K562 (cell line): ENCODE results near the gene NEK1. TPM values are rescaled to one million over a fixed set of nuclear protein-coding genes. Genes with fewer than 3 reads are reported as not detected.

Source experiments
- COPS2 ChIP-seq: fragments of 450-650 bp; conservative IDR thresholded peaks from 2 replicates; pipeline ENCODE4 v1.6.1; 2016; ENCODE audit warnings: mild to moderate bottlenecking, moderate library complexity
- DNMT1 ChIP-seq: fragments of 450-650 bp; IDR thresholded peaks from 2 replicates; pipeline ENCODE4 v1.6.1; 2016; ENCODE audit warnings: antibody characterized with exemption, mild to moderate bottlenecking
- ESRRA ChIP-seq: fragments of 450-650 bp; IDR thresholded peaks from 2 replicates; pipeline ENCODE4 v1.6.1; 2014; ENCODE audit warnings: low read depth, mild to moderate bottlenecking, moderate library complexity, borderline replicate concordance
- ETS2 ChIP-seq: IDR thresholded peaks from 2 replicates; pipeline ENCODE4 v1.6.1; 2016; ENCODE audit warnings: borderline replicate concordance, missing genetic modification characterization, mild to moderate bottlenecking, moderate library complexity, missing compliant biosample characterization; ENCODE audit not compliant: poor library complexity, severe bottlenecking
- FOS ChIP-seq: IDR thresholded peaks from 3 replicates; pipeline ENCODE4 v1.6.1; 2011; ENCODE audit not compliant: insufficient read length; ENCODE audit errors: extremely low read depth
- HDAC2 ChIP-seq: fragments of 450-650 bp; IDR thresholded peaks from 2 replicates; pipeline ENCODE4 v1.6.1; 2016; ENCODE audit warnings: mild to moderate bottlenecking
- HES1 ChIP-seq: fragments of 450-650 bp; IDR thresholded peaks from 2 replicates; pipeline ENCODE4 v1.6.1; 2016; ENCODE audit warnings: low read depth, mild to moderate bottlenecking, moderate library complexity
- KAT8 ChIP-seq: fragments of 450-650 bp; IDR thresholded peaks from 2 replicates; pipeline ENCODE4 v1.6.1; 2016; ENCODE audit warnings: low read depth, mild to moderate bottlenecking
- MAFF ChIP-seq: IDR thresholded peaks from 2 replicates; pipeline ENCODE4 v1.6.1; 2012; ENCODE audit warnings: low read length, improper control_type of control experiment
- MTA2 ChIP-seq: fragments of 450-650 bp; IDR thresholded peaks from 2 replicates; pipeline ENCODE4 v1.6.1; 2016; ENCODE audit warnings: low read depth
- MXD1 ChIP-seq: fragments of 250-450 bp; sonication (Bioruptor Pico); IDR thresholded peaks from 2 replicates; pipeline ENCODE4 v1.8.0; 2021; ENCODE audit warnings: borderline replicate concordance, mild to moderate bottlenecking, moderate library complexity; ENCODE audit not compliant: poor library complexity, severe bottlenecking
- NONO ChIP-seq, 2 experiments: fragments of 200-400 bp in 1 of 2; fragments of 450-650 bp in 1 of 2; formaldehyde crosslinking in 1 of 2; IDR thresholded peaks; 2 replicates each; pipeline ENCODE4 v1.6.1; 2017; ENCODE audit warnings: low read depth in 2 of 2, mild to moderate bottlenecking in 2 of 2, moderate library complexity in 2 of 2, low read length in 1 of 2
- RFX7 ChIP-seq: fragments of 250-450 bp; sonication (Bioruptor Pico); IDR thresholded peaks from 2 replicates; pipeline ENCODE4 v1.5.1; 2021; ENCODE audit warnings: mild to moderate bottlenecking
- SAFB ChIP-seq: fragments of 200-400 bp; formaldehyde crosslinking; IDR thresholded peaks from 2 replicates; pipeline ENCODE4 v1.6.1; 2017; ENCODE audit warnings: low read depth, low read length, borderline replicate concordance
- SMAD1 ChIP-seq: fragments of 150-350 bp; IDR thresholded peaks from 2 replicates; pipeline ENCODE4 v1.6.1; 2014; ENCODE audit warnings: low read length, low read depth; ENCODE audit not compliant: partially characterized antibody
- ZC3H8 ChIP-seq: fragments of 450-650 bp; IDR thresholded peaks from 2 replicates; pipeline ENCODE4 v1.6.1; 2017
- ZMIZ1 ChIP-seq, 2 experiments: fragments of 150-350 bp in 1 of 2; IDR thresholded peaks; 2 replicates each; pipeline ENCODE4 v1.6.1; 2012 to 2016; ENCODE audit warnings: low read depth in 2 of 2, low read length in 2 of 2, mild to moderate bottlenecking in 1 of 2, moderate library complexity in 1 of 2
- ZNF133 ChIP-seq: fragments of 250-450 bp; sonication (Bioruptor Pico); IDR thresholded peaks from 2 replicates; pipeline ENCODE4 v1.4.0; 2020; ENCODE audit warnings: mild to moderate bottlenecking
- ZNF384 ChIP-seq: IDR thresholded peaks from 2 replicates; pipeline ENCODE4 v1.6.1; 2012; ENCODE audit warnings: low read depth, low read length, improper control_type of control experiment
- ZNF551 ChIP-seq: fragments of 250-450 bp; sonication (Bioruptor Pico); IDR thresholded peaks from 2 replicates; pipeline ENCODE4 v1.5.0; 2021; ENCODE audit warnings: mild to moderate bottlenecking, moderate library complexity
- polyA plus RNA-seq, 8 experiments: library from polyadenylated mRNA; depleted of rRNA in 4 of 8; stranded (reverse) in 5 of 8; unstranded in 3 of 8; fragments of >200 nt; fragmentation: Nextera tagmentation in 2 of 8; fragmentation: Illumina TruSeq in 1 of 8; extraction: Ambion mirVana in 2 of 8; extraction: Trizol in 1 of 8; gene quantifications; 2 replicates each; pipeline versions ENCODE4 v1.2.1 to v1.2.3, GENCODE V29; 2011 to 2014; ENCODE audit warnings: inconsistent platforms in 1 of 8, missing spikeins in 1 of 8
- total RNA-seq, 7 experiments: library from RNA; depleted of rRNA in 6 of 7; stranded (reverse); fragments of >200 nt in 6 of 7; fragmentation: Illumina TruSeq in 2 of 7; extraction: Trizol in 2 of 7; gene quantifications; 2 replicates each; pipeline versions ENCODE4 v1.2.1 to v1.2.3, GENCODE V29; 2011 to 2021; ENCODE audit warnings: low replicate concordance in 1 of 7

The NEK1 gene
- total and polyA plus RNA-seq, 9 of the 15 experiments (the other 6 are each of a cell fraction or from before 2014, with no cell fraction given) = 6.2 to 15.7 (median 10.3) TPM

GRCh38 chr4:169619958-169620879 lies 7.8 kb upstream of the NEK1 start, which contains the start of gene CLCN3 (continued):
- no peak for TF ChIP-seq HES1
- TF ChIP-seq ZNF384 = no peak
- no peak for TF ChIP-seq MXD1
- no peak for TF ChIP-seq ZNF133
- TF ChIP-seq COPS2 = no peak
- TF ChIP-seq ZMIZ1 (IDR thresholded peaks at IDR 0.05; ENCODE audit: low read depth in 2 of 2, low read length in 2 of 2) = peak in 1 of 2 experiments; percentile 37; a peak in 1 of 4 replicates
- 0 out of 2 replicates have a peak, but pooled peaks have one; percentile 61 for TF ChIP-seq ESRRA
- peak; percentile 25; the same call in 1 of the 2 replicates for TF ChIP-seq HDAC2
- TF ChIP-seq RFX7 (CRISPR knock-in tag) = no peak
- TF ChIP-seq KAT8 = no peak
- no peak for TF ChIP-seq DNMT1
- TF ChIP-seq SMAD1 = peak; percentile 19
- peak; percentile 49 for TF ChIP-seq FOS
- TF ChIP-seq NONO (IDR thresholded peaks at IDR 0.05; ENCODE audit: low read depth in 2 of 2, low read length in 1 of 2) = 0 out of 4 replicates have a peak, but pooled peaks of 1 of the 2 experiments have one; percentile 1
- no peak for TF ChIP-seq MTA2
- no peak for TF ChIP-seq MAFF
- no peak for TF ChIP-seq ETS2 (tag)
- TF ChIP-seq ZC3H8 = no peak; the same call in 1 of the 2 replicates
- peak; percentile 52; the same call in 1 of the 2 replicates for TF ChIP-seq SAFB
- TF ChIP-seq ZNF551 (CRISPR knock-in tag) = no peak
